OCI-LY1 (cell line): ENCODE results near the gene GON7.
"Not testable (repeated sequence)": the region's sequence is repeated elsewhere in the genome, so short reads cannot be mapped to it uniquely, and the experiment has no call there.

ENCODE experiments used
- H2AFZ ChIP-seq: fragments of 200-600 bp; sonication (generic), shearing (Covaris generic); 2 replicates; pipeline ENCODE4 v1.6.0; 2014; ENCODE audit warnings: antibody characterized with exemption, mild to moderate bottlenecking, low read length
- H3F3A ChIP-seq: fragments of 200-600 bp; sonication (generic), shearing (Covaris generic); 2 replicates; pipeline ENCODE4 v1.6.0; 2014; ENCODE audit warnings: mild to moderate bottlenecking, antibody characterized with exemption, low read length, moderate library complexity; ENCODE audit not compliant: insufficient read depth
- H3K27ac ChIP-seq: fragments of 200-600 bp; sonication (generic); 2 replicates; pipeline ENCODE4 v1.5.1; 2014; ENCODE audit warnings: low read length, mixed run types, mild to moderate bottlenecking, low read depth; ENCODE audit not compliant: poor library complexity, severe bottlenecking
- H3K27me3 ChIP-seq: fragments of 200-600 bp; sonication (generic); 2 replicates; pipeline ENCODE4 v1.6.0; 2014; ENCODE audit warnings: antibody characterized with exemption, mild to moderate bottlenecking, low read length, moderate library complexity; ENCODE audit not compliant: insufficient read depth
- H3K36me3 ChIP-seq: fragments of 200-600 bp; sonication (generic); 2 replicates; pipeline ENCODE4 v1.6.1; 2014; ENCODE audit warnings: mild to moderate bottlenecking, antibody characterized with exemption, low read length, moderate library complexity, mixed read lengths; ENCODE audit not compliant: insufficient read depth
- H3K4me1 ChIP-seq: fragments of 200-600 bp; sonication (generic); 2 replicates; pipeline ENCODE4 v1.5.1; 2014; ENCODE audit warnings: mild to moderate bottlenecking, low read length, moderate library complexity; ENCODE audit not compliant: insufficient read depth, severe bottlenecking
- H3K4me2 ChIP-seq: fragments of 200-600 bp; sonication (generic), shearing (Covaris generic); 2 replicates; pipeline ENCODE4 v1.6.1; 2014; ENCODE audit warnings: low read length
- H3K4me3 ChIP-seq: fragments of 200-600 bp; sonication (generic); 2 replicates; pipeline ENCODE4 v1.5.1; 2014; ENCODE audit warnings: low read length, low read depth, mild to moderate bottlenecking, mixed read lengths; ENCODE audit not compliant: poor library complexity, severe bottlenecking
- H3K79me2 ChIP-seq: fragments of 200-600 bp; shearing (Covaris generic); 2 replicates; pipeline ENCODE4 v1.6.1; 2016; ENCODE audit warnings: mixed run types, low read length, mixed read lengths; ENCODE audit not compliant: insufficient read depth
- H3K9ac ChIP-seq: fragments of 200-600 bp; sonication (generic), shearing (Covaris generic); 2 replicates; pipeline ENCODE4 v1.6.1; 2014; ENCODE audit warnings: mild to moderate bottlenecking, low read length, mixed read lengths
- H3K9me2 ChIP-seq: fragments of 200-600 bp; sonication (generic), shearing (Covaris generic); 2 replicates; pipeline ENCODE4 v1.6.1; 2014; ENCODE audit warnings: low read depth, mild to moderate bottlenecking, low read length, mixed read lengths
- H3K9me3 ChIP-seq: fragments of 200-600 bp; shearing (Covaris generic); 2 replicates; pipeline ENCODE4 v1.6.1; 2014; ENCODE audit warnings: low read length, mixed read lengths
- H4K20me1 ChIP-seq: fragments of 200-600 bp; sonication (generic), shearing (Covaris generic); 2 replicates; pipeline ENCODE4 v1.6.0; 2016; ENCODE audit warnings: mild to moderate bottlenecking, low read length; ENCODE audit not compliant: insufficient read depth
- CTCF ChIP-seq: fragments of 200-600 bp; sonication (generic), shearing (Covaris generic); IDR thresholded peaks from 2 replicates; pipeline ENCODE4 v1.5.1; 2017; ENCODE audit warnings: mild to moderate bottlenecking, antibody characterized with exemption, low read length, moderate library complexity, mixed read lengths
- EZH2 ChIP-seq: fragments of 200-600 bp; sonication (generic), shearing (Covaris generic); IDR thresholded peaks from 2 replicates; pipeline ENCODE4 v1.8.0; 2017; ENCODE audit warnings: borderline replicate concordance, mixed run types, mild to moderate bottlenecking, antibody characterized with exemption, low read length, moderate library complexity, mixed read lengths

Gene GON7

GRCh38 chr14:93234798-93235197 is 27.9 kb upstream of the GON7 start:
- no peaks in the 10 kb centered on the region; the same call in 1 of the 2 replicates for H3F3A ChIP-seq
- H3K9me3 ChIP-seq, result no peaks in the 10 kb centered on the region
- H3K4me2 ChIP-seq, result no peak overlapping the region
- TF ChIP-seq EZH2, result no peak
- no peak for TF ChIP-seq CTCF
- H3K36me3 ChIP-seq, result no peaks in the 10 kb centered on the region
- no peaks in the 10 kb centered on the region for H3K4me1 ChIP-seq
- no peaks in the 10 kb centered on the region for H4K20me1 ChIP-seq
- no peaks in the 10 kb centered on the region for H3K9me2 ChIP-seq
- no peak overlapping the region for H2AFZ ChIP-seq
- H3K9ac ChIP-seq, result no peak overlapping the region
- no peaks in the 10 kb centered on the region for H3K79me2 ChIP-seq
- no peak overlapping the region for H3K27ac ChIP-seq
- H3K27me3 ChIP-seq, result no peaks in the 10 kb centered on the region; the same call in 1 of the 2 replicates
- no peak overlapping the region for H3K4me3 ChIP-seq

- not testable (repeated sequence) for H3K4me1 ChIP-seq, H3K9me2 ChIP-seq, H3K27me3 ChIP-seq, H3K27ac ChIP-seq, H3K9ac ChIP-seq, H3K4me2 ChIP-seq, H2AFZ ChIP-seq, H4K20me1 ChIP-seq, H3F3A ChIP-seq, H3K4me3 ChIP-seq, H3K79me2 ChIP-seq, H3K9me3 ChIP-seq
- H3K36me3 ChIP-seq, result peaks cover 10% of the 10 kb centered on the region
These were observed 26.2 kb upstream of the GON7 start for GRCh38 chr14:93233078-93233477.

DNA sequence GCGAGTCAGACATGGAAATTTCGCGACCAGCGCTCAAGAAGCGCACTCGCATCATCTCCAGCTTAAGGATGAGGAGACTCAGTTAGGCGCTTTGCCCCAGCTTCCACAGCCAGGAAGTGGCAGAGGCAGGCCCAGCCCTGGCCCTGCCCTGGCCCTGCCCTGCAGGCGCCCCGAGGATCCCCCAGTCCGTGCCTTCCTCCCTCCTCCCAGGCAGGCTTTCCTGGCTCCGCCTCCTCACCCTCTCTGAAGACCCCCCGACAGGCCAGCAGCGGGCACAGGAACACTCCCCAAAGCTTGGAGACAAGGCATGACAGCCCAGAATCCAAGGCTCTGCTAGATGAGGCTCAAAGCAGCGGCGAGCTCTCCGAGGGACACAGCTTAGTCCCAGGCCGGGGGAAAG is 25.3 kb upstream of the GON7 start:
- no peak overlapping the region for H3K27ac ChIP-seq

More for the DNA sequence above, 25.3 kb upstream of the GON7 start:
- H3K79me2 ChIP-seq, result no peaks in the 10 kb centered on the region
- no peaks in the 10 kb centered on the region for H4K20me1 ChIP-seq
- no peak overlapping the region for H3K4me3 ChIP-seq
- no peak overlapping the region for H2AFZ ChIP-seq
- H3K27me3 ChIP-seq, result no peaks in the 10 kb centered on the region; the same call in 1 of the 2 replicates
- H3K4me1 ChIP-seq, result no peaks in the 10 kb centered on the region
- no peaks in the 10 kb centered on the region for H3K9me3 ChIP-seq
- no peaks in the 10 kb centered on the region for H3K9me2 ChIP-seq
- peaks cover 19% of the 10 kb centered on the region for H3K36me3 ChIP-seq
- no peak for TF ChIP-seq CTCF
- TF ChIP-seq EZH2, result no peak
- H3K9ac ChIP-seq, result no peak overlapping the region
- no peak overlapping the region for H3K4me2 ChIP-seq
- no peaks in the 10 kb centered on the region; the same call in 1 of the 2 replicates for H3F3A ChIP-seq
